ENCODE data around the gene METTL23. TPM values are rescaled to one million over a fixed set of nuclear protein-coding genes. Genes with fewer than 3 reads are reported as not detected.

Gene METTL23
- total RNA-seq, 1 experiment from 2014 or later = 40.5 TPM

DNA sequence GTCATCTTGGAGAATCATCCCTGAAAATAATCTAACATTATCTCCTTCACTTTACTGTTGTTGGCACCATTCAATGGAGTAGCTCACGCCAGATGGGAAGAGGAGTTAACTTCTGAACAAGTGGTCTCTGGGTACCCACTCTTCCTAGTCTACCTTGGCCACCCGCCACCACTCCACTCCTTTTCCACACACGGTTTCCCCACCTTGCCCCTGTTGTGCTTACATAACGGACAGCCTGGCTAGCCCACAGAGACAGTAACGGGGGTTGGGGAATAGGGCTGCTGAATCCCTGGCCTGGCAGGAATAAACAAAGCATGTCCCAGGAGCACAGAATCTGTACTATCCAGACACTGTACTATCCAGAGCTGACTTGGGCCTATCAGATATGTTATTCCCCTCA lies 12.3 kb upstream of the METTL23 start:
- POLR2A ChIA-PET (ENCODE audit: unreplicated experiment) = no interaction called here
- CTCF ChIA-PET = interaction anchor here (1.2 kb wide), 1 partner anchor 91 kb away, joined by 3 read pairs; no protein-coding TSS in a partner anchor

DNA sequence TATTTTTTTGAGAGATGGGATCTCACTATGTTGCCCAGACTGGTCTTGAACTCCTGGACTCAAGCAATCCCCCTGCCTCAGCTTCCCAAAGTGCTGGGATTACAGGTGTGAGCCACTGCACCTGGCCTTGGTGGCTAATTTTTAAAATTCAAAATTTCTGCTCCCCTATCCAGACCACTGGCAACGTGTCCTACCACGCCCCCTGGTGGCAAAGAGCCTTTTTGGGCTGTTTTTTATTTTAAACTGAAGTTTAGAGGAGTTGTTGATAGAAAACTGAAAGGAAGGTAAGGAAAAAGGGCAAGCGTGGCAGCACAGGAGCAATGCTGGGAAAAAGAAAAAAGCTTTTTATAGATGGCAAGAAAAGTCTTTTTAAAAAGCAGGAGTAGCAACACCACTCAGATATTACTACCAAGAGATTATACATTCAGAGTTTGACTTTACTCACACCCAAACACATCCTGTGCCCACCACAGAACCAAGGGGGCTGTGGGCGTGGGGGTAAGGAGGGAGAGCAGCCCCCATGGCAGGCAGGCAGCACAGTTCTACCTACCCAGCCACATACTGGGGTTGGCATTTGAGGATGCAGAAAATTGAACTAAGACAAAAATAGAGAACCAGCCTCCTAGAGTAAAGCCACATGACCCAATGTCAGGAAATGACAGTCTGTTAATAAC lies 11.7 kb upstream of the METTL23 start:
- TF ChIP-seq EZH2 (IDR thresholded peaks at IDR 0.05; ENCODE audit: low read depth) = no peak
- TF ChIP-seq, protein P1, sequence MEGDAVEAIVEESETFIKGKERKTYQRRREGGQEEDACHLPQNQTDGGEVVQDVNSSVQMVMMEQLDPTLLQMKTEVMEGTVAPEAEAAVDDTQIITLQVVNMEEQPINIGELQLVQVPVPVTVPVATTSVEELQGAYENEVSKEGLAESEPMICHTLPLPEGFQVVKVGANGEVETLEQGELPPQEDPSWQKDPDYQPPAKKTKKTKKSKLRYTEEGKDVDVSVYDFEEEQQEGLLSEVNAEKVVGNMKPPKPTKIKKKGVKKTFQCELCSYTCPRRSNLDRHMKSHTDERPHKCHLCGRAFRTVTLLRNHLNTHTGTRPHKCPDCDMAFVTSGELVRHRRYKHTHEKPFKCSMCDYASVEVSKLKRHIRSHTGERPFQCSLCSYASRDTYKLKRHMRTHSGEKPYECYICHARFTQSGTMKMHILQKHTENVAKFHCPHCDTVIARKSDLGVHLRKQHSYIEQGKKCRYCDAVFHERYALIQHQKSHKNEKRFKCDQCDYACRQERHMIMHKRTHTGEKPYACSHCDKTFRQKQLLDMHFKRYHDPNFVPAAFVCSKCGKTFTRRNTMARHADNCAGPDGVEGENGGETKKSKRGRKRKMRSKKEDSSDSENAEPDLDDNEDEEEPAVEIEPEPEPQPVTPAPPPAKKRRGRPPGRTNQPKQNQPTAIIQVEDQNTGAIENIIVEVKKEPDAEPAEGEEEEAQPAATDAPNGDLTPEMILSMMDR (conservative IDR thresholded peaks at IDR 0.05) = peak; percentile 86
- POLR2A ChIA-PET (ENCODE audit: unreplicated experiment) = no interaction called here
- Histone ChIP-seq H2AFZ (no peak overlapping the region), H3K27me3 (ENCODE audit: insufficient read depth, low read depth) (no peaks in the 10 kb centered on the region), H3K4me1 (replicated peaks; ENCODE audit: insufficient read depth) (0 out of 2 replicates have a peak, but pooled peaks cover 6% of the 10 kb centered on the region), H3F3A (ENCODE audit: insufficient read depth, low read depth) (peaks cover 7% of the 10 kb centered on the region; the same call in 1 of the 2 replicates), H3K79me2 (ENCODE audit: low read depth) (no peaks in the 10 kb centered on the region), H3K36me3 (ENCODE audit: low read depth) (no peaks in the 10 kb centered on the region), H3K4me2 (no peak overlapping the region), H4K20me1 (ENCODE audit: insufficient read depth) (no peaks in the 10 kb centered on the region), H3K9me3 (ENCODE audit: insufficient read depth, low read depth) (no peaks in the 10 kb centered on the region), H3K9me2 (ENCODE audit: insufficient read depth) (no peaks in the 10 kb centered on the region), H3K27ac (no peak overlapping the region), H3K4me3 (no peak overlapping the region)
- peak in 1 of 2 experiments; percentile 61 for DNase-seq
- BruUV-seq (replicated peaks) = no TSS peak
- intact Hi-C loops (cut with micrococcal nuclease; ENCODE audit: unreplicated experiment) = loop anchor here (1.0 to 10.0 kb wide), 3 partner anchors 192 to 307 kb away; partner anchors contain the start of gene AANAT
- CTCF ChIA-PET = interaction anchor here (1.2 kb wide), 1 partner anchor 91 kb away, joined by 3 read pairs; no protein-coding TSS in a partner anchor

More for the DNA sequence above, 12.3 kb upstream of the METTL23 start:
- H3K4me3 ChIP-seq = no peak overlapping the region
- H3K36me3 ChIP-seq (ENCODE audit: low read depth) = no peaks in the 10 kb centered on the region
- no peaks in the 10 kb centered on the region for H3K79me2 ChIP-seq (ENCODE audit: low read depth)
- H3K4me2 ChIP-seq = no peak overlapping the region
- H3K4me1 ChIP-seq (replicated peaks; ENCODE audit: insufficient read depth) = 0 out of 2 replicates have a peak, but pooled peaks cover 6% of the 10 kb centered on the region
- TF ChIP-seq, protein P1 (conservative IDR thresholded peaks at IDR 0.05) = no peak
- TF ChIP-seq EZH2 (IDR thresholded peaks at IDR 0.05; ENCODE audit: low read depth) = no peak
- no peak overlapping the region for H3K27ac ChIP-seq
- no peaks in the 10 kb centered on the region for H3K9me2 ChIP-seq (ENCODE audit: insufficient read depth)
- no peak for DNase-seq
- no peaks in the 10 kb centered on the region for H3K9me3 ChIP-seq (ENCODE audit: insufficient read depth, low read depth)
- intact Hi-C loops (cut with micrococcal nuclease; ENCODE audit: unreplicated experiment) = loop anchor here (1.0 to 10.0 kb wide), 2 partner anchors 191 to 250 kb away; partner anchors contain the start of gene AANAT
- no peak overlapping the region for H2AFZ ChIP-seq
- H3F3A ChIP-seq (ENCODE audit: insufficient read depth, low read depth) = peaks cover 7% of the 10 kb centered on the region; the same call in 1 of the 2 replicates
- no peaks in the 10 kb centered on the region for H4K20me1 ChIP-seq (ENCODE audit: insufficient read depth)
- H3K27me3 ChIP-seq (ENCODE audit: insufficient read depth, low read depth) = no peaks in the 10 kb centered on the region
- no TSS peak for BruUV-seq (replicated peaks)

DNA sequence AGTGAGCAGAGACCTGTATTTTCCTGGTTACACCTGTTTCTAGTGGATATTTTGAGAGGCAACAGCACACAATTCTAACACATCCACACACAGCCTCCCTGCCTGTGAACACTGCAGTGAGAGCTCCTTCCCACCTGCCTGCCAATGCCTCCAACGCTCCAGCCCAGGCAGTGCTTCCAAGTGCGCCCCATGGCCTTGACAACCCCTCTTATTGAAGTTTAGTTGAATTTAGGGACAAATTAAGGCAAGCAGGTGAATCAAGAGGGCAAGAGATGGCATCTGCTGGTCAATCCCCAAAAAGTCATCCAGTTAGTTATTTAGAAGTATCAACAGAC lies 11.2 kb upstream of the METTL23 start:
- Histone ChIP-seq H2AFZ (no peak overlapping the region), H3K9me3 (ENCODE audit: insufficient read depth, low read depth) (no peaks in the 10 kb centered on the region), H3K27ac (no peak overlapping the region), H3K4me2 (no peak overlapping the region), H3K4me1 (replicated peaks; ENCODE audit: insufficient read depth) (0 out of 2 replicates have a peak, but pooled peaks cover 6% of the 10 kb centered on the region), H3K4me3 (no peak overlapping the region), H4K20me1 (ENCODE audit: insufficient read depth) (no peaks in the 10 kb centered on the region), H3K36me3 (ENCODE audit: low read depth) (no peaks in the 10 kb centered on the region), H3K9me2 (ENCODE audit: insufficient read depth) (no peaks in the 10 kb centered on the region), H3K79me2 (ENCODE audit: low read depth) (no peaks in the 10 kb centered on the region), H3K27me3 (ENCODE audit: insufficient read depth, low read depth) (no peaks in the 10 kb centered on the region), H3F3A (ENCODE audit: insufficient read depth, low read depth) (peaks cover 7% of the 10 kb centered on the region; the same call in 1 of the 2 replicates)
- DNase-seq = no peak
- intact Hi-C loops (cut with micrococcal nuclease; ENCODE audit: unreplicated experiment) = loop anchor here (1.0 to 10.0 kb wide), 2 partner anchors 251 to 307 kb away; partner anchors contain the start of gene AANAT
- BruUV-seq (replicated peaks) = no TSS peak
- ChIA-PET POLR2A (ENCODE audit: unreplicated experiment) (no interaction called here), CTCF (no interaction called here)
- TF ChIP-seq, protein P1 (conservative IDR thresholded peaks at IDR 0.05) = no peak
- TF ChIP-seq EZH2 (IDR thresholded peaks at IDR 0.05; ENCODE audit: low read depth) = no peak

Data from PC-9 (cell line).